Measurements from ENCODE around the gene KIAA0513.

The KIAA0513 gene

GRCh38 chr16:85124636-85125346 is 97.2 kb downstream of the KIAA0513 start:
- TF ChIP-seq CTCF (IDR thresholded peaks at IDR 0.05; ENCODE audit: extremely low read depth, insufficient read depth, missing control alignments) = no peak
- no peak for DNase-seq (ENCODE audit: low spot score)
- in situ Hi-C loops (cut with MboI; ENCODE audit: low pct_unique_long_range_greater_than_20kb, low sequenced_read_pairs, unreplicated experiment) = no loop called here

- DNase-seq (ENCODE audit: low spot score) = no peak
- in situ Hi-C loops (cut with MboI; ENCODE audit: low pct_unique_long_range_greater_than_20kb, low sequenced_read_pairs, unreplicated experiment) = no loop called here
- TF ChIP-seq CTCF (IDR thresholded peaks at IDR 0.05; ENCODE audit: extremely low read depth, insufficient read depth, missing control alignments) = no peak
Observed at GRCh38 chr16:85125570-85126393, 98.2 kb downstream of the KIAA0513 start.

- no peak for DNase-seq (ENCODE audit: low spot score)
- TF ChIP-seq CTCF (IDR thresholded peaks at IDR 0.05; ENCODE audit: extremely low read depth, insufficient read depth, missing control alignments) = no peak
- in situ Hi-C loops (cut with MboI; ENCODE audit: low pct_unique_long_range_greater_than_20kb, low sequenced_read_pairs, unreplicated experiment) = no loop called here
Observed at GRCh38 chr16:85126394-85126704, 98.8 kb downstream of the KIAA0513 start.

GRCh38 chr16:85126705-85127378 is 99.2 kb downstream of the KIAA0513 start:
- in situ Hi-C loops (cut with MboI; ENCODE audit: low pct_unique_long_range_greater_than_20kb, low sequenced_read_pairs, unreplicated experiment) = no loop called here
- TF ChIP-seq CTCF (IDR thresholded peaks at IDR 0.05; ENCODE audit: extremely low read depth, insufficient read depth, missing control alignments) = no peak

GRCh38 chr16:85127379-85127723 is 99.8 kb downstream of the KIAA0513 start:
- no peak for TF ChIP-seq CTCF (IDR thresholded peaks at IDR 0.05; ENCODE audit: extremely low read depth, insufficient read depth, missing control alignments)
- in situ Hi-C loops (cut with MboI; ENCODE audit: low pct_unique_long_range_greater_than_20kb, low sequenced_read_pairs, unreplicated experiment) = no loop called here
- DNase-seq (ENCODE audit: low spot score) = no peak

More at GRCh38 chr16:85126705-85127378, 99.2 kb downstream of the KIAA0513 start:
- DNase-seq (ENCODE audit: low spot score) = no peak

GRCh38 chr16:85128079-85128837 is 100.7 kb downstream of the KIAA0513 start:
- in situ Hi-C loops (cut with MboI; ENCODE audit: low pct_unique_long_range_greater_than_20kb, low sequenced_read_pairs, unreplicated experiment) = no loop called here
- DNase-seq (ENCODE audit: low spot score) = no peak
- no peak for TF ChIP-seq CTCF (IDR thresholded peaks at IDR 0.05; ENCODE audit: extremely low read depth, insufficient read depth, missing control alignments)
